OCI-LY7 (cell line): ENCODE measurements around the gene EXOC6B. TPM values are rescaled to one million over a fixed set of nuclear protein-coding genes. Genes with fewer than 3 reads are reported as not detected.

Experiments used
- BruUV-seq: library from RNA; stranded (reverse); fragments of 400-500 nt; replicated peaks from 2 replicates; lab custom pipeline; 2021; lab: Mats Ljungman, UMichigan
- CTCF ChIA-PET: fragments of 300-600 bp; sonication (Branson Sonifier 250); formaldehyde crosslinking; loops from one replicate; lab custom pipeline; 2022; ENCODE audit warnings: antibody characterized with exemption; ENCODE audit not compliant: unreplicated experiment; lab: Charles Lee
- POLR2A ChIA-PET: fragments of 300-600 bp; sonication (Branson Sonifier 250); formaldehyde crosslinking; loops from one replicate; lab custom pipeline; 2022; ENCODE audit warnings: antibody characterized with exemption; lab: Charles Lee
- DNase-seq: peaks from one replicate; pipeline ENCODE4 v3.0.0-alpha.2; 2015; ENCODE audit warnings: low spot score
- H2AFZ ChIP-seq: fragments of 200-600 bp; sonication (generic), shearing (Covaris generic); 2 replicates; pipeline ENCODE4 v1.6.1; 2014; ENCODE audit warnings: mild to moderate bottlenecking, antibody characterized with exemption, low read length, moderate library complexity
- H3K27ac ChIP-seq: fragments of 200-600 bp; sonication (generic); 2 replicates; pipeline ENCODE4 v1.5.1; 2014; ENCODE audit warnings: mixed run types, low read depth, mild to moderate bottlenecking, moderate library complexity, low read length, inconsistent platforms; ENCODE audit not compliant: poor library complexity, severe bottlenecking
- H3K36me3 ChIP-seq: fragments of 200-600 bp; sonication (generic); 2 replicates; pipeline ENCODE4 v1.6.1; 2014; ENCODE audit warnings: mild to moderate bottlenecking, antibody characterized with exemption, low read length, moderate library complexity, mixed read lengths; ENCODE audit not compliant: insufficient read depth
- H3K4me1 ChIP-seq: fragments of 200-600 bp; sonication (generic); 2 replicates; pipeline ENCODE4 v1.5.1; 2014; ENCODE audit warnings: mild to moderate bottlenecking, low read length; ENCODE audit not compliant: insufficient read depth, poor library complexity, severe bottlenecking
- H3K4me2 ChIP-seq: fragments of 200-600 bp; sonication (generic); 2 replicates; pipeline ENCODE4 v1.6.1; 2014; ENCODE audit warnings: mild to moderate bottlenecking, low read length
- H3K4me3 ChIP-seq: fragments of 200-600 bp; sonication (generic); 2 replicates; pipeline ENCODE4 v1.5.1; 2014; ENCODE audit warnings: mild to moderate bottlenecking, low read depth, low read length; ENCODE audit not compliant: poor library complexity, severe bottlenecking
- H3K79me2 ChIP-seq: fragments of 200-600 bp; sonication (generic); 2 replicates; pipeline ENCODE4 v1.6.1; 2016; ENCODE audit warnings: low read depth, mild to moderate bottlenecking, low read length, moderate library complexity, mixed read lengths; ENCODE audit not compliant: insufficient read depth
- H3K9me2 ChIP-seq: fragments of 200-600 bp; sonication (generic); 2 replicates; pipeline ENCODE4 v1.6.1; 2016; ENCODE audit warnings: mild to moderate bottlenecking, low read length, mixed read lengths; ENCODE audit not compliant: insufficient read depth
- H3K9me3 ChIP-seq: fragments of 200-600 bp; sonication (generic); 2 replicates; pipeline ENCODE4 v1.6.1; 2014; ENCODE audit warnings: mild to moderate bottlenecking, mixed run types, low read length, mixed read lengths
- H4K20me1 ChIP-seq: fragments of 200-600 bp; sonication (generic); 2 replicates; pipeline ENCODE4 v1.6.1; 2014; ENCODE audit warnings: mild to moderate bottlenecking, antibody characterized with exemption, low read length, moderate library complexity, mixed read lengths; ENCODE audit not compliant: insufficient read depth
- CTCF ChIP-seq: fragments of 200-600 bp; sonication (generic); conservative IDR thresholded peaks from 2 replicates; pipeline ENCODE4 v1.5.1; 2014; ENCODE audit warnings: mild to moderate bottlenecking, antibody characterized with exemption, low read length, moderate library complexity, mixed read lengths
- EZH2phosphoT487 ChIP-seq: fragments of 200-600 bp; sonication (generic); IDR thresholded peaks from 2 replicates; pipeline ENCODE4 v1.6.1; 2018; ENCODE audit warnings: low read depth, borderline replicate concordance, mild to moderate bottlenecking, mixed run types, antibody characterized with exemption, low read length, moderate library complexity, mixed read lengths
- intact Hi-C: fragments of 100-400 bp; cut with micrococcal nuclease; formaldehyde crosslinking; loops from one replicate; pipeline ENCODE4 v1.10.0; 2022; ENCODE audit not compliant: unreplicated experiment
- total RNA-seq, 2 experiments: library from RNA; depleted of rRNA in 1 of 2; stranded (reverse); fragments of >200 nt in 1 of 2; shearing (Covaris generic) in 1 of 2; gene quantifications; 2 replicates each; pipeline ENCODE4 v1.2.3, GENCODE V29; 2014 to 2022

EXOC6B gene
- total RNA-seq, 2 experiments from 2014 or later, result 5.1 TPM; not detected in 1

- no peaks in the 10 kb centered on the region for H3K9me2 ChIP-seq
- intact Hi-C loops, result no loop called here
- no peak for DNase-seq
Measured at GRCh38 chr2:72681016-72681995, 144.5 kb downstream of the EXOC6B start.

GRCh38 chr2:72678024-72678423 is 147.8 kb downstream of the EXOC6B start:
- no TSS peak for BruUV-seq
- H4K20me1 ChIP-seq, result no peaks in the 10 kb centered on the region
- H3K36me3 ChIP-seq, result no peaks in the 10 kb centered on the region
- H3K4me2 ChIP-seq, result no peak overlapping the region
- H3K4me1 ChIP-seq, result no peaks in the 10 kb centered on the region
- no peak overlapping the region for H2AFZ ChIP-seq
- no peaks in the 10 kb centered on the region for H3K9me2 ChIP-seq
- intact Hi-C loops, result no loop called here
- no peaks in the 10 kb centered on the region for H3K9me3 ChIP-seq
- CTCF ChIA-PET, result no interaction called here
- TF ChIP-seq CTCF, result no peak
- no peak for TF ChIP-seq EZH2phosphoT487
- no peaks in the 10 kb centered on the region for H3K79me2 ChIP-seq
- no peak overlapping the region for H3K4me3 ChIP-seq
- POLR2A ChIA-PET, result no interaction called here
- no peak for DNase-seq
- no peak overlapping the region for H3K27ac ChIP-seq

More at GRCh38 chr2:72681016-72681995, 144.5 kb downstream of the EXOC6B start:
- no peak for TF ChIP-seq CTCF
- TF ChIP-seq EZH2phosphoT487, result no peak
- no peak overlapping the region for H3K4me3 ChIP-seq
- no TSS peak for BruUV-seq
- H3K79me2 ChIP-seq, result no peaks in the 10 kb centered on the region
- POLR2A ChIA-PET, result interaction anchor here (0.6 kb wide), 2 partner anchors 1140 to 1185 kb away, joined by 3 read pairs; no protein-coding TSS in a partner anchor
- no peaks in the 10 kb centered on the region for H4K20me1 ChIP-seq
- no peak overlapping the region for H2AFZ ChIP-seq
- CTCF ChIA-PET, result no interaction called here
- H3K4me1 ChIP-seq, result no peaks in the 10 kb centered on the region
- H3K4me2 ChIP-seq, result no peak overlapping the region
- no peaks in the 10 kb centered on the region for H3K9me3 ChIP-seq
- H3K27ac ChIP-seq, result no peak overlapping the region
- H3K36me3 ChIP-seq, result no peaks in the 10 kb centered on the region
